ENCODE measurements around the gene ARHGAP33.

GRCh38 chr19:35789195-35789977 is 14.0 kb downstream of the ARHGAP33 start:
- TF ChIP-seq, protein P1, sequence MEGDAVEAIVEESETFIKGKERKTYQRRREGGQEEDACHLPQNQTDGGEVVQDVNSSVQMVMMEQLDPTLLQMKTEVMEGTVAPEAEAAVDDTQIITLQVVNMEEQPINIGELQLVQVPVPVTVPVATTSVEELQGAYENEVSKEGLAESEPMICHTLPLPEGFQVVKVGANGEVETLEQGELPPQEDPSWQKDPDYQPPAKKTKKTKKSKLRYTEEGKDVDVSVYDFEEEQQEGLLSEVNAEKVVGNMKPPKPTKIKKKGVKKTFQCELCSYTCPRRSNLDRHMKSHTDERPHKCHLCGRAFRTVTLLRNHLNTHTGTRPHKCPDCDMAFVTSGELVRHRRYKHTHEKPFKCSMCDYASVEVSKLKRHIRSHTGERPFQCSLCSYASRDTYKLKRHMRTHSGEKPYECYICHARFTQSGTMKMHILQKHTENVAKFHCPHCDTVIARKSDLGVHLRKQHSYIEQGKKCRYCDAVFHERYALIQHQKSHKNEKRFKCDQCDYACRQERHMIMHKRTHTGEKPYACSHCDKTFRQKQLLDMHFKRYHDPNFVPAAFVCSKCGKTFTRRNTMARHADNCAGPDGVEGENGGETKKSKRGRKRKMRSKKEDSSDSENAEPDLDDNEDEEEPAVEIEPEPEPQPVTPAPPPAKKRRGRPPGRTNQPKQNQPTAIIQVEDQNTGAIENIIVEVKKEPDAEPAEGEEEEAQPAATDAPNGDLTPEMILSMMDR (conservative IDR thresholded peaks at IDR 0.05 in 1 of 2, IDR thresholded peaks at IDR 0.05 in 1 of 2; ENCODE audit: extremely low read depth in 1 of 2, insufficient read depth in 1 of 2, low read depth in 1 of 2, low read length in 2 of 2) = no peak
- no peak for TF ChIP-seq EZH2 (IDR thresholded peaks at IDR 0.05; ENCODE audit: borderline replicate concordance, low read length)
